ENCODE measurements around the gene RBKS. TPM values are rescaled to one million over a fixed set of nuclear protein-coding genes. Genes with fewer than 3 reads are reported as not detected.

The RBKS gene
- total RNA-seq, 1 donor from 2014 or later: 1.2 TPM

DNA sequence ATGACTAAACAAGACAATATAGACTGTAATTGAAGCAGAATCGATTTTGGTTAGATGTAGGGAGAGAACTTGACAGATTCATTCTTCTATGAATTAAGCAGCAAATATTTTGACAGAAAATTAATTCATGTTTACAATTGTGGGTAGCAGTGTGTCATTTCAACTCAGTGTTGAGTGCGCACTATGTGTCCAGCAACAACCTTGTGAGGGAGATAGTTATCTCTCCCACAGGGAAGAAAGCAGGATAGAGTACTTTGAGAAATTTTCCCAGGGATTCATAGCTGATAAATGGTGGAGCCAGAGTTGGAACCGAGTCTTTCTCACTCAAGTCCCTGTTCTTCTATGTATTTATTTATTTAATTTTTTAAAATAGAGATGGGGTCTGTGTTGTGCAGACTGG is 113.5 kb downstream of the RBKS start:
- no peak for DNase-seq
- no peaks in the 10 kb centered on the region for H3K27me3 Mint-ChIP-seq (ENCODE audit: unreplicated experiment)
- no peak overlapping the region for H3K4me3 Mint-ChIP-seq (ENCODE audit: unreplicated experiment)
- TF ChIP-seq, protein P1, sequence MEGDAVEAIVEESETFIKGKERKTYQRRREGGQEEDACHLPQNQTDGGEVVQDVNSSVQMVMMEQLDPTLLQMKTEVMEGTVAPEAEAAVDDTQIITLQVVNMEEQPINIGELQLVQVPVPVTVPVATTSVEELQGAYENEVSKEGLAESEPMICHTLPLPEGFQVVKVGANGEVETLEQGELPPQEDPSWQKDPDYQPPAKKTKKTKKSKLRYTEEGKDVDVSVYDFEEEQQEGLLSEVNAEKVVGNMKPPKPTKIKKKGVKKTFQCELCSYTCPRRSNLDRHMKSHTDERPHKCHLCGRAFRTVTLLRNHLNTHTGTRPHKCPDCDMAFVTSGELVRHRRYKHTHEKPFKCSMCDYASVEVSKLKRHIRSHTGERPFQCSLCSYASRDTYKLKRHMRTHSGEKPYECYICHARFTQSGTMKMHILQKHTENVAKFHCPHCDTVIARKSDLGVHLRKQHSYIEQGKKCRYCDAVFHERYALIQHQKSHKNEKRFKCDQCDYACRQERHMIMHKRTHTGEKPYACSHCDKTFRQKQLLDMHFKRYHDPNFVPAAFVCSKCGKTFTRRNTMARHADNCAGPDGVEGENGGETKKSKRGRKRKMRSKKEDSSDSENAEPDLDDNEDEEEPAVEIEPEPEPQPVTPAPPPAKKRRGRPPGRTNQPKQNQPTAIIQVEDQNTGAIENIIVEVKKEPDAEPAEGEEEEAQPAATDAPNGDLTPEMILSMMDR (IDR thresholded peaks at IDR 0.05; ENCODE audit: partially characterized antibody, unreplicated experiment): no peak
- no peaks in the 10 kb centered on the region for H3K36me3 Mint-ChIP-seq (ENCODE audit: unreplicated experiment)
- H3K9me3 Mint-ChIP-seq (ENCODE audit: unreplicated experiment): no peaks in the 10 kb centered on the region
- H3K4me1 Mint-ChIP-seq (ENCODE audit: low read depth, unreplicated experiment): peaks cover 14% of the 10 kb centered on the region
- H3K27ac Mint-ChIP-seq (ENCODE audit: unreplicated experiment): no peak overlapping the region

GRCh38 chr2:27776097-27776496 is 114.1 kb downstream of the RBKS start:
- no peak overlapping the region for H3K27ac Mint-ChIP-seq (ENCODE audit: unreplicated experiment)
- H3K4me1 Mint-ChIP-seq (ENCODE audit: low read depth, unreplicated experiment): peaks cover 9% of the 10 kb centered on the region
- no peak overlapping the region for H3K4me3 Mint-ChIP-seq (ENCODE audit: unreplicated experiment)
- peaks cover under 1% of the 10 kb centered on the region for H3K9me3 Mint-ChIP-seq (ENCODE audit: unreplicated experiment)
- H3K36me3 Mint-ChIP-seq (ENCODE audit: unreplicated experiment): no peaks in the 10 kb centered on the region
- DNase-seq: no peak
- no peaks in the 10 kb centered on the region for H3K27me3 Mint-ChIP-seq (ENCODE audit: unreplicated experiment)
- TF ChIP-seq, protein P1 (IDR thresholded peaks at IDR 0.05; ENCODE audit: partially characterized antibody, unreplicated experiment): no peak

- DNase-seq: no peak
- no peaks in the 10 kb centered on the region for H3K36me3 Mint-ChIP-seq (ENCODE audit: unreplicated experiment)
- no peak overlapping the region for H3K27ac Mint-ChIP-seq (ENCODE audit: unreplicated experiment)
- no peaks in the 10 kb centered on the region for H3K27me3 Mint-ChIP-seq (ENCODE audit: unreplicated experiment)
- peaks cover 7% of the 10 kb centered on the region for H3K4me1 Mint-ChIP-seq (ENCODE audit: low read depth, unreplicated experiment)
- peak overlapping the region; percentile 48 for H3K4me3 Mint-ChIP-seq (ENCODE audit: unreplicated experiment)
- H3K9me3 Mint-ChIP-seq (ENCODE audit: unreplicated experiment): peaks cover 4% of the 10 kb centered on the region
- TF ChIP-seq, protein P1 (IDR thresholded peaks at IDR 0.05; ENCODE audit: partially characterized antibody, unreplicated experiment): no peak
Measured at GRCh38 chr2:27773959-27774358, 116.2 kb downstream of the RBKS start.

GRCh38 chr2:27772804-27773203 is 117.4 kb downstream of the RBKS start:
- no peak for DNase-seq
- H3K4me3 Mint-ChIP-seq (ENCODE audit: unreplicated experiment): peak overlapping the region; percentile 80
- no peak overlapping the region for H3K27ac Mint-ChIP-seq (ENCODE audit: unreplicated experiment)

GRCh38 chr2:27771548-27772335 is 118.4 kb downstream of the RBKS start, which contains the start of gene MRPL33:
TSS of gene MRPL33 (plus strand) at chr2:27771719. CDS start at chr2:27771778, 59 bp downstream.
- peak within 1 kb of the TSS; percentile 94 for H3K27ac Mint-ChIP-seq (ENCODE audit: unreplicated experiment)
- peak; percentile 97 for DNase-seq
- peak within 1 kb of the TSS; percentile 99 for H3K4me3 Mint-ChIP-seq (ENCODE audit: unreplicated experiment)
- peaks cover 4% of the 10 kb centered on the region for H3K27me3 Mint-ChIP-seq (ENCODE audit: unreplicated experiment)
- peaks cover 7% of the 10 kb centered on the region for H3K4me1 Mint-ChIP-seq (ENCODE audit: low read depth, unreplicated experiment)
- no peaks in the 10 kb centered on the region for H3K36me3 Mint-ChIP-seq (ENCODE audit: unreplicated experiment)
- H3K9me3 Mint-ChIP-seq (ENCODE audit: unreplicated experiment): peaks cover 4% of the 10 kb centered on the region
- TF ChIP-seq, protein P1 (IDR thresholded peaks at IDR 0.05; ENCODE audit: partially characterized antibody, unreplicated experiment): no peak

More at GRCh38 chr2:27772804-27773203, 117.4 kb downstream of the RBKS start:
- Mint-ChIP-seq H3K9me3 (ENCODE audit: unreplicated experiment) (peaks cover 4% of the 10 kb centered on the region), H3K36me3 (ENCODE audit: unreplicated experiment) (no peaks in the 10 kb centered on the region), H3K27me3 (ENCODE audit: unreplicated experiment) (peaks cover 2% of the 10 kb centered on the region), H3K4me1 (ENCODE audit: low read depth, unreplicated experiment) (peaks cover 7% of the 10 kb centered on the region)
- TF ChIP-seq, protein P1 (IDR thresholded peaks at IDR 0.05; ENCODE audit: partially characterized antibody, unreplicated experiment): no peak

Data from glutamatergic neuron (in vitro differentiated cells).